DMS53 treated with DMSO at 0.1 percent for 48 hours (cell line): Measurements from ENCODE around the gene JAKMIP1.

Experiments
- DNase-seq: peaks from one replicate; lab custom pipeline; 2025; ENCODE audit not compliant: unreplicated experiment; lab: John Stamatoyannopoulos, UW

JAKMIP1 gene

DNA sequence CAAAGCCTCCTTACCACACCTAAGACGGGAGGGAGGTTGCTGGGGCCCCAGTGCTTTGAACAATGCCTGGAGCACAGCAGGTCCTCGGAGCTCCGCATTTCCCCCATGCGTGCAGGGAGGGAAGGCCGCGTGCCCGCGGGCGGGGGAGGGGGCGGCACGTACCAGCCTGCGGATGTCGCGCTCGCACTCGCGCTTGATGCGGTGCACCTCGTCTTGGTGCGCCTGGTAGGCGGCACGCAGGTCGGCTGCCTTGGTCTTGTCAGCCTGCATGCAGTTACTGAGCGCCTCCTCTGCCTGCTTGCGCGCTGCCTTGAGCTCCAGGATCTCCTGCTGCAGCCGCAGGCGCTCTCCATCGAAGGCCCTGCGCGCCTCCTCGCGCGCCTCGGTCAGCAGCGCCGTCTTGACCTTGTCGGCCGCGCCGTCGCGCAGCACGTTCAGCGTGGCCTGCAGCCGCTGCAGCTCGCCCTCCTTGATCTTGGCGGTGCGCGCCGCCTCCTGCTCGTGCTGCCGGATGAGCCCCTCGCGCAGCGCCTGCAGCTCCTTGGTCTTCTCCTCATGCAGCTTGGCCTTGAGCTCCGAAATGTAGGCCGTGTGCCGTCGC is 94.9 kb downstream of the JAKMIP1 start:
- DNase-seq = no peak

DNA sequence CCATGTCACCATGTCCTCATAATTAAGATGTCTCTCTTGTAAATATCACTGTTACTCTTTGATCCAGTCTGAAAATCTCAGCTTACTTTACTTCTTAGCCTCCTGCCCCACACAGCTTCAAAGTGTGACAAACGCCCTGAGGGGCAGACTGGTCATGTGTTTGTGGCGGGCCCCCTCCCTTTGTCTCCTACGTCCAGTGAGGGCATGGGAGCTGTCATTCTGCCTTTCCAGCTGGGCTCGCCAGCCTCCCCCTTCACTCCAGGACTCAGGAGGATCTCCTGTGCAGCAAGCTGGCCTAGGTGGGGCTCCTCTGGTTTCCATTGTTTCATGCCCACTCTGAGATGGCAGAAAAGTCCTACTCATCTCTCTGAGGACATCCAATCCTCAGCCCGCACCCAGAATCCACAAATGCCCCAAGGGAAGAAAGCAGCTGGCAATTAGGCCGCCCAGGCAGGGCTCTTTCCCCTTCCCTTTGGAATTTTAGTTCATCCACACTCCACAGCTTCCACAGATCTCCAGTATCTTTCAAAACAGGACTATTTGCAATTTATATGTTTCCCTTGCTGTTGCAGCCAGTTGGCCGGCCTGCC is 95.7 kb downstream of the JAKMIP1 start:
- no peak for DNase-seq

DNA sequence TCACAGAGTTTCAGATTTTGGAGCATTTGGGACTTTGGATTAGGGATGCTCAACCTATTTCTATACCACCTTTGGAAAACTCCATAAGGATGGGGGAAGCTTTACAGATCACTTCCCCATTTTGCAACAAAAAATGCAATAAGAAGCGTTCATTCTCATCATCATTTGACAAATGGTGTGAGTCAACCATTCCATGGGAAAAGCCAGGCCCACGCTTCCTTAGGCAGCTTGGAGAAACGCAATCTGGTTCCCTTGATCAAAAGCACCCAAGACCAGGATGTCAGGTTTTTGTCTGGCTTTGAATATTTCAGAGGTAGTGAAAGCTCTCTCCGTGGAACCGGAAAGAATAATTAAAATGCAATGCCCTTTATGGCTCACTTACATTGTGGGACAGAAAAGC is 102.8 kb downstream of the JAKMIP1 start:
- DNase-seq = no peak

DNA sequence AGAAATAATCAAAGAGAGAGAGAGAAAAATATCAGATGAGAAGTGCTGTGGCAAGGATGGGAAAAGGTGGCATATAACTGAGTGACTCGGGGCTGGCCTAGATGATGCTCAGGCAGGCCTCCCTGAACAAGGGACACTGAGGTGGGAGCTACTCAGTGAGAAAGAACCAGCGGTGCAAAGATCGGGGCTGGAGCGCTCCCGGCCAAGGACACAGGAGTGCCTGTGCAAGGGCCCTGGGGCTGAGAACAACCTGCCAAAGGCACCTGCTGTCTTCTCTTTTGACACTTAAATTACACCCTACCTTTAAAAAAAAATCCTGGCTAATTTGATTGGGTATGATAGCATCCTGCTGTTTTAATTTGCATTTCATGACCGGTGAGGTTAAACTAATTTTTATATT is 104.5 kb downstream of the JAKMIP1 start:
- DNase-seq = no peak

DNA sequence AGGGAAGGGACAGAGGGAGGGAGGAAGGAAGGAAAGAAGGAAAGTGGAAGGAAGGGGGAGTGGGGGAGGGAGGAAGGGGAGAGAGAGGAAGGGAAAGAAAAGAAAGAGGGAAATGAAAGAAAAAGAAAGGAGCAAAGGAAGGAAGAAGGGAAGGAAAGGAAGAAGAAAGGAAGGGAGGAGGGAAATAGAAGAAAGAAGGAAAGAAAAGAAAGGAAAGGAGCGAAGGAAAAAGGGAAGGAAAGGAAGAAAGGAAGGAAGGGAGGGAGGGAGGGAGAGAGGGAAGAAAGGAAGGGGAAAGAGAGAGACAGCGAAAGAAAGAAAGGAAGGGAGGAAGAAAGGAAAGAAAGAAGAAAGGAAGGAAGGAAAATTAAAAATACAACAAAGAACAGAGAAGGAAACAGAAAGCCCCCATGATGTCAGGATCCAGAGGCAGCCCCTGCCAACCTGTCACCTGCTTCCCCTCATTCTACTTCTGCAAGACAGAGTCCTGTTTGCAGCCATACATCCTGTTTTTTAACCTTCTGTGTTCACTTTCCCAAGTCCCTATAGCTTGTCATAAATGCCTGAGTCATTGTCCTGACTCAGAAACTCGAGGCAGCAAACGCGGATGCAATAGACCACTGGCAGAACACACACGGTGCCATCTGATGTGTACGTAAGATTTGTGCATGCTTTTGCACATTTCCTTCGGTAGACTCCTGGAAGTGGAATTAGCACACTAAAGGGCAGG is 105.2 kb downstream of the JAKMIP1 start:
- peak; percentile 42 for DNase-seq

DNA sequence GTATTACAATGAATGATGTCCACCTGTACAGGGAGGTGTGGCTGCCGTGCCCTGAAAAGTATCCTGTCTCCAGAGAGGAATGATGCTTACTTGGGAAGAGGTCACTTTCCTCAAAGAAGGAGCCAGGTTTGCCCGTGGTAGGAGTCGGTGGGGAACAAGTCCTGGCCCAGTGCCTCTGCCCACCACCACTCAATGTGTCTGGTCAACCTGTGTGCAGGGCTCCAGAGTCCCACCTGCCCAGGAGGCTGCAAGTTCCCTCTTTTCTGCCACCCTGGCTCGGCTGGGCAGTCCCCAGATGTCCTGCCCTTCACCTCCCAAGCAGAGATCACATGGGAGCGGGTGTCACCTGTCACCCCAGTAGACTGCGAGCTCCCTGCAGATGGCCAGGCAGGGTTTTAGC is 106.7 kb downstream of the JAKMIP1 start:
- no peak for DNase-seq

DNA sequence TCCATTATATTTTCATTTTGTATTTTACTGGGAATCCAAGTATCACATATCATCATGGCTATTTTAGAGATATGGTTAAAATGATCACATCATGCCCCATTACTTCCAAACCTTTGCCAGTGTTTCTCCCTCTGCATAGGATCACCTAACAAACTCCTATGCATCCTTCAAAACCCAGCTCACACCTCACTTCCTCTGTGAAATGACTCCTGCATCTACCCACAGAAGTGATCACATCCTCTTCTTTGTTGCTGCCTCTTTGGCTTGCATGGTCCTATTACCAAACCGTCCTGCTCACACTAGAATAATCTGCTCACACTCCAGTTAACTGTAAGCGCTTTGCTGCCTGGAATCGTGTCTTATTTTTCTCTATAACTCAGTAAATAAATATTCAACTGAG is 107.4 kb downstream of the JAKMIP1 start:
- no peak for DNase-seq

DNA sequence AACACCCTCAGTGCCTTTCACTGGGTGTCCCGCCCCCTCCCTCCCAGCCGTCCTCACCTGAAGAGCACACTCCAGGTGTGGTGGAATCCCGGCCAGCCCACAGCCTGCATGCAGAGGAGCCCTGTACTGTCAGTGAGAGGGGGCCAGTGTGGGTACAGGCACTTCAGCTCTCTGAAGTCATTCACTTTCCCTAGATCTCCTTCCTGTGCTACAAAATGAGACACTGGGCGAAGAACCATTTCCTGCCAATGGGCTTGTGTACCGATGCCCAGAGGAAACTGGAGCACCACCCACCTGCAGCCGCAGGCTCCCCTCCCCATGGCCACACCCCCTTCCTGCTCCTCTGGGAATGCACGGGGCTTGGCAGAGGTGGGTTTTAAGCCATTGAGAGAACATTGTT is 108.2 kb downstream of the JAKMIP1 start:
- DNase-seq = no peak

DNA sequence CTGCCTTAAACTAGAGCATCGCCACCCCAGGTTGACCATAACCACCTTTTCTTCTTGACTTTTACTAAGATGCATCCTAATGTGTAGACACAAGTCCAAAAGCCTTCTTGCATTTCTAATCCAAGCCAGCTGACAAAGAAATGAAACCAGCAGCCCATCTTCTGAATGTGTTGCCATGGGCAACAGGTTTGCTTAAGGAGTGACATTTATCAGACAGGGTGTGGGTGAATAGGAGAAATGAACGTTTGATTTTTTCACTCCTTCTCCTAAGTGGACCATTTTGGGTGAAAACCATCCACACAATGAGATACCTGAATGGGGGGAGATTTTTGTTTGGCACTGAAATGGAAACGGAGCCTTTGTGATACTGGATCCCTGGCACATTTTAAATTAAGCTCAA is 109.4 kb downstream of the JAKMIP1 start:
- DNase-seq = no peak

DNA sequence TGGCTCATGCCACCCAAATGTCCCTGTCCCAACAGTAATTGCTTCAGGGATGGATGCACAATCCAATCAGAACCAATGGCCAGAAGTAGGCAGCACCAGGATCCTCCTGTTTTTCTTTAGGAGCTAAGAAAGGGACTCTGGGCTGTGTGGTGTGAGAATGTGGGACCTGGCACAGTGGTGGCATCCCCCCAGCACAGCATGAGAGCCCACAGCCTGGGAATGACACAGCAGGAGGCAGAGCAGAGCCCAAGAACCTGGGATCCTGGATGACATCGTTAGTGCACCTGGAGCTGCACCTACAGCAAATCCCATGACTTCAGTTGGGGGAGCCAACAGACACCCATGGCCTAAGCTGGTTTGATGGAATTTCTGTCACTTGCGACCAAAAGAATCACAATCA is 111.4 kb downstream of the JAKMIP1 start:
- no peak for DNase-seq

DNA sequence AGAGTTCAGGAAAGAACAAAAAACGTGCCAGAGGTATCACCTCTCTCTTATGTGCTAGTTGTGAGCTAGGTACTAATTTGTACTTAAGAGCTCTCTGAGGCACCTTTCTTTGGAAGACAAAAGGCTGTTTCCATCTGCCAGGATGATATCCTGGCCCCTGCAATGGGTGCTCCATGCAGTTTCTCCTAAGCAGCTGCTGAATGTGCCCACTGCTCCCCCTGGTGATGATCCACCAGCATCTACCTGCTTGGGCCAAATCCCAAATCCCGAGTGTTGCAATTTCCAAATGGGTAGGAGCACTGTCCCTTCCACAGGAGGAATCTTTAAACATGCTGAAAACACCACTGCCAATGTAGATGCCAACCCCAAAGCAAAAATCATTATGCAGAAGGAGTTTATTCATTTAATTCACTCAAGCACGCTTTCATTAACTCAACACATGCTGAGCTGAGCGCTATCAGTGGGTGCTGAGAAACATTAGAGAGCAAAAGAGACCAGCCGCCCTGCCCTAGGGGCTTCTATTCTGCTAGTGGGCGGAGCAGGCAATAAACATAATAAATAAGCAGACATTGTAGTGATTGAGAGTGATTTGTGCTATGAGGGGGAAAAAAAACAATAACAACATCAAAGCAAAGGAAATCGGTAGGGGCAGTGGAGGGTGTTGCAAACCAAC is 112.5 kb downstream of the JAKMIP1 start:
- peak; percentile 79 for DNase-seq

DNA sequence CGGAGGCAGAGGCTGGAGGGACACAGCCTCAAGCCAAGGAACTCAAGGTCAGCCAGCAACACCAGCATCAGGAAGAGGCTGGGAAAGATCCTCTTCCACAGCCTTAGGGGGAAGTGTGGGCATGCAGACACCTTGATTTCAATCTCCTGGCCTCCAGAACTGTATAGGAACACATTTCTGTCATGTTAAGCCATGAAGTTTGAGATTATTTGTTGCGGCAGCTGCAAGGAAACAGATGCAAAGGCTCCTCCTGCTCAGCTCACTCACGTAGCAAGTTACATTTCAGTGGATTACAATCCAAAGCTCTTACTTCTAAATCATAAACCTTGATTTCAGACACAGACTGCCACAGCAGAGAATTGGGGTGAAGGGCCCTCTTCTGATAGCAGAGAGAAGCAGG is 113.5 kb downstream of the JAKMIP1 start:
- DNase-seq = no peak

DNA sequence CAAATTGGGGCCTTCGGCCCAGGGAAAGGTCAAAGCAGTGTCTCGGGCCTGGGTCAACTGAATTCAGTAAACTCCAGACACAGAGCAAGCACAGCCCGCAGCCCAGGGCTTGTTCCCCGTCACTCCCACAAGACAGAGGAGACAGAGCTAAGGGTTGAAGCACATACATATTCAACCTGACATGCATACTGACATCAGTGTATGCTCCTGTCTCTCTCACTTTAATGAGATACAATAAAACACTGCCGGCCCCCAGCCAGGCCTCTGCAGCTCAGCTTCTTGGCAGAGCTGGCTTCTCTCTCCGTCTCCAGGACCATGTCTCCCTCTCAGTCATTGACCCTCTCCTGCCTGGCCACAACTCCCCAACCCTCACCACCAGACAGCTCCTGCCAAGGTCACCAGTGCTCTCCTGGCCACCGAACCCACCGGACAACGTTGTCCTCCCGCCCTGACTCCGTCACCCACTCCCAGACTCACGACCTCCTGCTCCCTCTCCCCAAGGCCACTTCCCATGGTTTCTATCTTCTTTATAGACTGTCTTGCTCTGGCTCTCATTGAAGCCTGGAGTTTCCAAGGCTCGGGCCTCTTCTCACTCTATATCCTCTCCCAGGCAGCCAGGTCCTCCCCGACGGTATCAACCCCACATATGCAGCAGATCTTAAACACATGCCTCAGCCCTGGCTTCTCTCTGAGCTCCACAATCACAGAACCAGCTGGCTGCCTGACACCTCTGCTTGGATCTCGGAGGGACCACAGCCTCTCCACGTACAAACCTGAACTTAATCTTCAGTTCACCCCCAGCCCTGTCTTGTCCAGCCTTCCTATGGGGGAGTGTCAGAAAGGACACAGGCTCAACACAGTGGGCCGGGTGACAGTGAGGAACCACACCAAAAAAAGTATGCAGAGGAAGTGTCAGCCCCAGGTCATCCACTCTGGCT is 114.4 kb downstream of the JAKMIP1 start:
- no peak for DNase-seq

DNA sequence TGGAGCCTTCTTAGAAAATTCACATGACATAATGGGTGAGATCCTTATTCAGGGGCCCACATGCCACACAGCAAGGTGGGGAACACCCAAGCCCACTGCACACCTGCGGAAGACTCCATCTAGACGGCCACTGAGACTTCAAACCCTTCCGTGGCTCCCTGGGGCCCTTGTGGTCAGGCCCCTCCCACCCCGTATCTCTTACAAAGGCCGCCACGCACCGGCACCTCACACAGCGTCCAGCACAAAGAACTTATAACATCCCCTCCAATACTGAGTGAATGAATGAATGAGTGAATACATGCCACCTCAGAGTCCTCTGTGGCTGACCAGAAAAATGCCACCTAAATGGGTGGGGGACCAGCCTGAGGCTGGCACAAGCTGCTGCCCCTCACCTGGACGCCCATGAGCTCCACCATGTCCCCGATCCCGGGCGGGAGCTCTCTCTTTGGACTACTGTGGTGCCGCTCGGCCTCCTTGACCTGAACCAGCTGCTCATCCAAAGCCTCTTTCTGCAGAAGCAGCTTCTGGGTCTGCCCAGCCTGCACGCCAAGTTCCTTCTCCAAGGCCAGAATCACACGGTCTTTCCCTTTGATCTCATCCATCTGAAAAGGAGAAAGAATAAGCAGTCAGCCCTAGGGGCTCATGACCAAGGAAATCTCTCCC is 115.2 kb downstream of the JAKMIP1 start:
- DNase-seq = no peak

DNA sequence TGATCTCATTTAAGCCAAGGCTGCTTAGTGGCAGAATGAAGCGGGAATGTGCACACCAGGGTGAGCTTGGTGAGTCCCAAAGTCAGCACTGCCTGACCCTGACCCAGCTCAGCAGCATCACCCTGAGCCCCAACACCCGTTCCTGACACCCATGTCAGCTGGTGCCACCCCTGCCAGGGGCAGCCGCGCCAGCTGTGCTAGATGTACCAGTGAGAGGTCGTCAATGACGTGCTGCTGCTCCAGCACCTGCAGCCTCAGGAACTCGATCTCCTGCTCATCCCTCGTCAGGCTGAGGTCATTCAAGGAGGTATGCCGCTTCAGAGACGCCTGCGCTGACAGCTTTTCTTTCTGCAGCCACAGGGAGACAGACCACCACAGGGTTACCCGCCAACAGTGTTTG is 120.4 kb downstream of the JAKMIP1 start:
- no peak for DNase-seq

DNA sequence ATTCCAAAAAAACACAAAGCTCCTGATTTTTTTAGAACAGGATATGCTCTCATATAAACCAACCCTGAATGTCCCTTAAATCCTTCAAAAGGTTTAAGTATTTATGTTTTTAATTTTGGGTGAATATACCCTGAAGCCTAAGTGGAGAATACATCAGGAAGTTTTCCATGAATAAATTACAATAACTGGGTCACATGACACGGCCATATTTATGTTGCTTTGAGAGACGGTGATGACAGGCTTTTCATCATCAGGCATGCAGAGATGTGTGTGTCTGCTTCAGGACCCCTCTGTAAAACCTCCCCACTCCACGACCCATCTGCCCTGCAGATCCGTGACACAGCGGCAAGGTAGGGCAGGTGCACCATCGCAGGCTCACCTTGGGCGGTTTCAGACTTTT is 121.8 kb downstream of the JAKMIP1 start:
- no peak for DNase-seq

DNA sequence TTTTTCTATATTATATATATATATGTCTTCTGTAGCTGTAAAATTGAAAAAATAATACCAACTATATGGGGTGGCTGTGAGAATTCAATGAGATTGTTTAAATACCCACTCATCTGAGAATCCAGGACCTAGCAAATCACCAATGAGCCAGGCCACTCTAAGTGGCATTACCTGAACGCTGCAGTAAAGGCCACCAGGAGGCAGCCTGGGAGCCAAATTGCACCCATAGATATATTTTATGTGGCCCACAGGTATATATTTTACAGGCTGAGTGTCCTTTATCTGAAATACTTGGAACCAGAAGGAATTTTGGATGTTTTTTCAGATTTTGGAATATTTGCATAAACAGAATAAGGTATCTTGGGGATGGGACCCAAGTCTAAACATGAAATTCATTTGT is 124.0 kb downstream of the JAKMIP1 start:
- DNase-seq = peak; percentile 19

DNA sequence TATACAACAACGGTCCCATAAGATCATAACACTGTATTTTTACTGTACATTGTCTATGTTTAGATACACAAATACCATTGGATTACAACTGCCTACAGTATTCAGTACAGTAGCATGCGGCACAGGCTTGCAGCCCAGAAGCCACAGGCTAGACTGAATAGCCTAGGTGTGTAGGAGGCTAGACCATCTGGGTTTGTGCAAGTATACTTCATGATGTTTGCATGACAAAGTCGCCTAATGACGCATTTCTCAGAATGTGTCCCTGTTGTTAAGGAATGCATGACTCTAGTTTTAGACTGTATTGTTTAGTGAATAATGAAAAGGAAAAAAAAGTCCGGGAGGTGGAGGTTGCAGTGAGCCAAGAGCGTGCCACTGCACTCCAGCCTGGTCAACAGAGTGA is 125.6 kb downstream of the JAKMIP1 start:
- no peak for DNase-seq

DNA sequence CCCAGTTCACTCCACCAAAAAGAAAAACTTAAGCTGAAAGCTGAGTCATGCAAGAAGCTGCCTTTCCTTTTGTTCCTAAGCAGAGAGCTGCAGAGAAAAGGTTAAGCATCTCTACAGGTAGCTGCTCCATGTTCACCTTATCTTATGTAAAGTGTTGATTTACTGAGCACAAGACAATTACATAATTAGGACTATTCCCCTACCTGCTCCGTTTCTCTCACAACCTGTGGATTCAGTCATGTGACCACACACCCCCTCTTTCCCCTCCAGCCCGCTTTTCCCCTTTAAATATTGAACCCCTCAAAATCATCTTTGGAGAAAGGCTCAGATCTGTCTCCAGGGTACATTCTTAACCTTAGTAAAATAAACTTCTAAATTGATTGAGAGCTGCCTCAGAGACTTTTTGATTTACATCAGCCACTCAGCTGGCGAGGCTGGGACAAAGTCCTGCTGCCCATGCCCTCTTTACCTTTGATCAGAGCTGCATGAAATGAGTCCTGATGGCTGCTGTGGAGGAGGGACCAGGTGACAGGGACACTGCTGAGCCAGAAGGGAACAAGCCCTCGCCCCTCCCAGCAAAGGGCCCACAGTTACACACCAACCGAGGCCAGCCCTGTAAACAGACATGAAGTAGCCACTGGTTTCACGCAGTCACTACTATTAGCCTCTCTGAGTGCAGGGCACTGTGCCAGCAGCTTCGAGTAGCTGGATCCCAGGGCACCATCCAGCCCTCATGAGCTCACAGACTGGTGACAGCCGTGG is 128.2 kb downstream of the JAKMIP1 start:
- peak; percentile 80 for DNase-seq
